Retinal pigment epithelial cell (primary cell): ENCODE data around the gene MRPL55.

Experiments used
- DNase-seq: peaks from one replicate; pipeline ENCODE4 v3.0.0-alpha.2; 2010; ENCODE audit warnings: low read depth
- H3K4me3 ChIP-seq: 2 replicates; pipeline ENCODE4 v1.5.1; 2011; ENCODE audit warnings: mild to moderate bottlenecking, low read length, control low read depth, moderate library complexity
- CTCF ChIP-seq: conservative IDR thresholded peaks from 2 replicates; pipeline ENCODE4 v1.5.1; 2011; ENCODE audit warnings: low read depth, low read length, control low read depth, inconsistent platforms

MRPL55 gene

GRCh38 chr1:228146417-228147150 lies 37.5 kb upstream of the MRPL55 start:
- DNase-seq = no peak
- TF ChIP-seq CTCF = no peak
- H3K4me3 ChIP-seq = no peak overlapping the region

GRCh38 chr1:228145463-228146416 lies 36.6 kb upstream of the MRPL55 start:
- H3K4me3 ChIP-seq = no peak overlapping the region
- no peak for DNase-seq
- TF ChIP-seq CTCF = no peak

GRCh38 chr1:228144993-228145343 lies 35.9 kb upstream of the MRPL55 start:
- TF ChIP-seq CTCF = no peak
- no peak overlapping the region for H3K4me3 ChIP-seq
- DNase-seq = no peak

GRCh38 chr1:228144193-228144992 lies 35.3 kb upstream of the MRPL55 start:
- no peak for TF ChIP-seq CTCF
- DNase-seq = no peak
- no peak overlapping the region for H3K4me3 ChIP-seq

- DNase-seq = no peak
- no peak overlapping the region for H3K4me3 ChIP-seq
- no peak for TF ChIP-seq CTCF
These were observed 34.5 kb upstream of the MRPL55 start for GRCh38 chr1:228143480-228144192.

GRCh38 chr1:228142701-228143136 lies 33.6 kb upstream of the MRPL55 start:
- no peak for DNase-seq
- no peak overlapping the region for H3K4me3 ChIP-seq
- no peak for TF ChIP-seq CTCF
